ENCODE data around the gene XXYLT1. TPM values are rescaled to one million over a fixed set of nuclear protein-coding genes. Genes with fewer than 3 reads are reported as not detected.
A peak's percentile ranks its signal among the peaks of the same experiment; 100 is the strongest.

The XXYLT1 gene
- total RNA-seq, 1 donor from 2014 or later: 13.6 TPM

GRCh38 chr3:195084746-195085145 lies 186.2 kb downstream of the XXYLT1 start:
- H3K36me3 ChIP-seq (ENCODE audit: control insufficient read depth in 3 of 3, insufficient read depth in 3 of 3, low read length in 3 of 3): no peaks in the 10 kb centered on the region
- H3K4me1 ChIP-seq (ENCODE audit: control insufficient read depth in 3 of 3, insufficient read depth in 3 of 3, low read length in 3 of 3): peaks cover 29 to 33% (median 30%) of the 10 kb centered on the region in 3 donors
- H3K27me3 ChIP-seq (ENCODE audit: control insufficient read depth in 3 of 3, insufficient read depth in 3 of 3, low read length in 3 of 3): no peaks in the 10 kb centered on the region
- H3K9me3 ChIP-seq (ENCODE audit: control insufficient read depth in 3 of 3, low read length in 3 of 3): no peaks in the 10 kb centered on the region
- H3K9ac ChIP-seq (ENCODE audit: low read depth in 1 of 3, low read length in 3 of 3): no peak overlapping the region
- no peak overlapping the region for H3K4me3 ChIP-seq (ENCODE audit: low read length in 3 of 3)
- no peak overlapping the region for H3K27ac ChIP-seq (ENCODE audit: low read depth, low read length)

DNA sequence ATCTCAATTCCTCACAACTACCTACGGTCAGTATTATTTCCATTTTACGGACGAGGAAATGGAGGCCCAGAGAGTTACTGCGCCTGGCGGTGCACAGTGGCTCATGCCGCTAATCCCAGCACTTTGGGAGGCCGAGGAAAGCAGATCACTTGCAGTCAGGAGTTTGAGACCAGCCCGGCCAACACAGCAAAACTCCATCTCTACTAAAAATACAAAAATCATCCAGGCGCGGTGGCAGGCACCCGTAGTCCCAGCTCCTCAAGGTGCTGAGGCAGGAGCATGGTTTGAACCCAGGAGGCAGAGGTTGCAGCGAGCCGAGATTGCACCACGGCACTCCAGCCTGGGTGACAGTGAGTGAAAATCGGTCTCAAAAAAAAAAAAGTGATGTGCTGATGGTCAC lies 187.3 kb downstream of the XXYLT1 start:
- Histone ChIP-seq H3K9me3 (ENCODE audit: control insufficient read depth in 3 of 3, low read length in 3 of 3) (no peaks in the 10 kb centered on the region), H3K27ac (ENCODE audit: low read depth, low read length) (no peak overlapping the region)

GRCh38 chr3:195082811-195083210 lies 188.1 kb downstream of the XXYLT1 start:
- Histone ChIP-seq H3K4me1 (ENCODE audit: control insufficient read depth in 3 of 3, insufficient read depth in 3 of 3, low read length in 3 of 3) (peaks cover 29 to 40% (median 36%) of the 10 kb centered on the region in 3 donors), H3K36me3 (ENCODE audit: control insufficient read depth in 3 of 3, insufficient read depth in 3 of 3, low read length in 3 of 3) (no peaks in the 10 kb centered on the region), H3K9ac (ENCODE audit: low read depth in 1 of 3, low read length in 3 of 3) (no peak overlapping the region), H3K4me3 (ENCODE audit: low read length in 3 of 3) (no peak overlapping the region), H3K9me3 (ENCODE audit: control insufficient read depth in 3 of 3, low read length in 3 of 3) (no peaks in the 10 kb centered on the region), H3K27ac (ENCODE audit: low read depth, low read length) (no peak overlapping the region), H3K27me3 (ENCODE audit: control insufficient read depth in 3 of 3, insufficient read depth in 3 of 3, low read length in 3 of 3) (no peaks in the 10 kb centered on the region)

More for the DNA sequence above, 187.3 kb downstream of the XXYLT1 start:
- Histone ChIP-seq H3K27me3 (ENCODE audit: control insufficient read depth in 3 of 3, insufficient read depth in 3 of 3, low read length in 3 of 3) (no peaks in the 10 kb centered on the region), H3K4me3 (ENCODE audit: low read length in 3 of 3) (no peak overlapping the region), H3K4me1 (ENCODE audit: control insufficient read depth in 3 of 3, insufficient read depth in 3 of 3, low read length in 3 of 3) (peaks cover 29 to 40% (median 36%) of the 10 kb centered on the region in 3 donors), H3K9ac (ENCODE audit: low read depth in 1 of 3, low read length in 3 of 3) (no peak overlapping the region), H3K36me3 (ENCODE audit: control insufficient read depth in 3 of 3, insufficient read depth in 3 of 3, low read length in 3 of 3) (no peaks in the 10 kb centered on the region)

DNA sequence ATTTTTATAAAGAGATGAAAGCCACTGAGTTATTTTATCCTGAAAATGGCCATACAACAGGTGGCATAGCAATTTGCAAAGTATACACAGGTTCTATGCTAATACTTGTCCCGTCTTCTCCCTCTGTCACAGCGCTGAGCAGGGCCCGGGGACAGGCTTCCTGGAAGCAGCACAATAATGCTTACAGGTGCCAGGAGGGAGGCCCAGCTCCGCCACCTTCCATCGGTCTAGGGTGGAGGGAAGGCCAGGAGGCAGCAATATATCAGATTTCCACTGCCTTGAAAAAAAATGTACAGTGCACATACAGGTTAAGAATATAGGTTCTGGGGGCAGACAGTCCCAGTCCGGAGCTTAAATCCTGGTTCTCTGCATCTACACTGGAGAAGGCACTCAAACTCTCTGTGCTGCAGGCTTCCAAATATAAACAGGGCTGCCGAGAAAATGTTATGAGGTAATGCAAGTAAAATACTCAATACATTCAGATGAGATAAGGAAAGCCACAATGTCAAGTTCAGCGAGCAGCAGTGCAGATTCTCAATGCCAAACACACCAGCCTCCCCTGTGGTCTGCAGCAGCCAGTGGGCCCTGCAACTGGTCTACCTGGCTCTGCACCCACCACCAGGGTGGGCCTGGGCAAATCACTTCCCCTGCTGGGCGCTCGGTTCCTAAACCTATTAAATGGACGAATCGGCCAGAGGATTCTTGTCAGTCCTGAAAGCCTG lies 189.6 kb downstream of the XXYLT1 start:
- H3K9me3 ChIP-seq (ENCODE audit: control insufficient read depth in 3 of 3, low read length in 3 of 3): no peaks in the 10 kb centered on the region
- peak overlapping the region; percentile 60 for H3K27ac ChIP-seq (ENCODE audit: low read depth, low read length)
- peaks cover 29 to 40% (median 36%) of the 10 kb centered on the region in 3 donors for H3K4me1 ChIP-seq (ENCODE audit: control insufficient read depth in 3 of 3, insufficient read depth in 3 of 3, low read length in 3 of 3)
- H3K9ac ChIP-seq (ENCODE audit: low read depth in 1 of 3, low read length in 3 of 3): peak overlapping the region; percentile 42 to 74 (median 43)
- H3K27me3 ChIP-seq (ENCODE audit: control insufficient read depth in 3 of 3, insufficient read depth in 3 of 3, low read length in 3 of 3): no peaks in the 10 kb centered on the region
- no peaks in the 10 kb centered on the region for H3K36me3 ChIP-seq (ENCODE audit: control insufficient read depth in 3 of 3, insufficient read depth in 3 of 3, low read length in 3 of 3)
- H3K4me3 ChIP-seq (ENCODE audit: low read length in 3 of 3): peak overlapping the region in 1 of 3 donors; percentile 56

DNA sequence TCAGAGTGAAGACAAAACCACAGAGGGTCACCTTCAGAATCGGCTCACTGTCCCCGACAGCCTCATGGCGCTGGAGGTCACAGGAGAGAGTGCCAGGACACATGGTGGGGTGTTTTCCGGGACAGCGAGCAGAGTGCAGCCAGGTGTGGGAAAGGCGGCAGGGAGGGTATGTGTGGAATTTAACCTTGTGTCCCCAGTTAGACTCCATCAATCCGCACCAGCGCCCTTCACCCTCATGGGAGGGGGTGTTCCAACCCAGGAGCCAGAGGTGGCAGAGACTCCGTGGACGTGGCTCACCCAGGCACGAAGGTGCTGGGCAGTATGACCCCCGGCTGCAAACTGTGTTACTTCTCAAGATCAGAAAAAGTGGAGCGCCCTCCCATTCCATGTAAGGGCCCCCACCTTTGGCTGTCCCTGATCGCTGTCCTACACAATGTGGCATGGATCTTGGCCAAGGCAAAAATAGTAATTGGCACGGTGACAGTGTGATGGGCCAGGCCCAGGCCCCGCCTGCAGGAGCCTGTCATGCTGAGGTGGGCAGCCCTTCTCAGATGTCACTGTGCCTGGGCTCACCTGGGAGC lies 190.3 kb downstream of the XXYLT1 start:
- Histone ChIP-seq H3K27me3 (ENCODE audit: control insufficient read depth in 3 of 3, insufficient read depth in 3 of 3, low read length in 3 of 3) (no peaks in the 10 kb centered on the region), H3K4me1 (ENCODE audit: control insufficient read depth in 3 of 3, insufficient read depth in 3 of 3, low read length in 3 of 3) (peaks cover 29 to 40% (median 36%) of the 10 kb centered on the region in 3 donors), H3K9ac (ENCODE audit: low read depth in 1 of 3, low read length in 3 of 3) (peak overlapping the region in 1 of 3 donors; percentile 74), H3K27ac (ENCODE audit: low read depth, low read length) (peak overlapping the region; percentile 60), H3K36me3 (ENCODE audit: control insufficient read depth in 3 of 3, insufficient read depth in 3 of 3, low read length in 3 of 3) (no peaks in the 10 kb centered on the region), H3K4me3 (ENCODE audit: low read length in 3 of 3) (peak overlapping the region in 2 of 3 donors; percentile 21 to 56), H3K9me3 (ENCODE audit: control insufficient read depth in 3 of 3, low read length in 3 of 3) (no peaks in the 10 kb centered on the region)

DNA sequence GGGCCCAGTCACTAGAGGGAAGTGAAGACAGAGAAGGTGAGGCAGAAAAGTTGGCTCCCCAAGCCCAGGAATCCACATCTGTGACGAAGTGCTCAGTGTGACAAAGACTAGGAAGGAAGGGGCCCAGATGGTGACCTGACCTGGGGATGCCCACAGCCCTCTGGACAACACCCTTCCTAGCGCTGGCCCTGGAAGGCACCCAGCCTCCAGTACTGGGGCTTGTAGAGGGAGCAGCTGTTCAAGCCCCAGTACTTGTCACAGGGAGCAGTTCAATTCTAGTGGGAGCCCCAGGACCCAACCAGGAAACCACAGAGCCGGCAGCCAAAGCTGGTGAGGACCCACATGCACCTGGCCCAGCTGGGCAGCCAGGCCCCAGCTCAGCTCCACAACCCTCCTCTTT lies 190.8 kb downstream of the XXYLT1 start:
- Histone ChIP-seq H3K36me3 (ENCODE audit: control insufficient read depth in 3 of 3, insufficient read depth in 3 of 3, low read length in 3 of 3) (no peaks in the 10 kb centered on the region), H3K4me1 (ENCODE audit: control insufficient read depth in 3 of 3, insufficient read depth in 3 of 3, low read length in 3 of 3) (peaks cover 34 to 43% (median 36%) of the 10 kb centered on the region in 3 donors), H3K4me3 (ENCODE audit: low read length in 3 of 3) (no peak overlapping the region), H3K27ac (ENCODE audit: low read depth, low read length) (peak overlapping the region; percentile 4), H3K9me3 (ENCODE audit: control insufficient read depth in 3 of 3, low read length in 3 of 3) (no peaks in the 10 kb centered on the region), H3K9ac (ENCODE audit: low read depth in 1 of 3, low read length in 3 of 3) (peak overlapping the region in 1 of 3 donors; percentile 54), H3K27me3 (ENCODE audit: control insufficient read depth in 3 of 3, insufficient read depth in 3 of 3, low read length in 3 of 3) (no peaks in the 10 kb centered on the region)

- Histone ChIP-seq H3K4me1 (ENCODE audit: control insufficient read depth in 3 of 3, insufficient read depth in 3 of 3, low read length in 3 of 3) (peaks cover 36 to 43% (median 36%) of the 10 kb centered on the region in 3 donors), H3K9me3 (ENCODE audit: control insufficient read depth in 3 of 3, low read length in 3 of 3) (no peaks in the 10 kb centered on the region), H3K27me3 (ENCODE audit: control insufficient read depth in 3 of 3, insufficient read depth in 3 of 3, low read length in 3 of 3) (no peaks in the 10 kb centered on the region), H3K4me3 (ENCODE audit: low read length in 3 of 3) (no peak overlapping the region), H3K36me3 (ENCODE audit: control insufficient read depth in 3 of 3, insufficient read depth in 3 of 3, low read length in 3 of 3) (no peaks in the 10 kb centered on the region), H3K9ac (ENCODE audit: low read depth in 1 of 3, low read length in 3 of 3) (peak overlapping the region in 1 of 3 donors; percentile 54), H3K27ac (ENCODE audit: low read depth, low read length) (peak overlapping the region; percentile 4)
These were observed 191.3 kb downstream of the XXYLT1 start for GRCh38 chr3:195079636-195080035.

- Histone ChIP-seq H3K4me3 (ENCODE audit: low read length in 3 of 3) (no peak overlapping the region), H3K27me3 (ENCODE audit: control insufficient read depth in 3 of 3, insufficient read depth in 3 of 3, low read length in 3 of 3) (no peaks in the 10 kb centered on the region), H3K9ac (ENCODE audit: low read depth in 1 of 3, low read length in 3 of 3) (no peak overlapping the region), H3K27ac (ENCODE audit: low read depth, low read length) (no peak overlapping the region), H3K9me3 (ENCODE audit: control insufficient read depth in 3 of 3, low read length in 3 of 3) (no peaks in the 10 kb centered on the region), H3K36me3 (ENCODE audit: control insufficient read depth in 3 of 3, insufficient read depth in 3 of 3, low read length in 3 of 3) (no peaks in the 10 kb centered on the region), H3K4me1 (ENCODE audit: control insufficient read depth in 3 of 3, insufficient read depth in 3 of 3, low read length in 3 of 3) (peaks cover 42 to 49% (median 43%) of the 10 kb centered on the region in 3 donors)
These were observed 192.0 kb downstream of the XXYLT1 start for GRCh38 chr3:195078891-195079440.

GRCh38 chr3:195077611-195078540 lies 193.1 kb downstream of the XXYLT1 start:
- Histone ChIP-seq H3K27ac (ENCODE audit: low read depth, low read length) (no peak overlapping the region), H3K4me1 (ENCODE audit: control insufficient read depth in 3 of 3, insufficient read depth in 3 of 3, low read length in 3 of 3) (peaks cover 46 to 48% (median 48%) of the 10 kb centered on the region in 3 donors), H3K36me3 (ENCODE audit: control insufficient read depth in 3 of 3, insufficient read depth in 3 of 3, low read length in 3 of 3) (no peaks in the 10 kb centered on the region)

More at GRCh38 chr3:195077611-195078540, 193.1 kb downstream of the XXYLT1 start:
- no peak overlapping the region for H3K9ac ChIP-seq (ENCODE audit: low read depth in 1 of 3, low read length in 3 of 3)
- H3K9me3 ChIP-seq (ENCODE audit: control insufficient read depth in 3 of 3, low read length in 3 of 3): no peaks in the 10 kb centered on the region
- no peaks in the 10 kb centered on the region for H3K27me3 ChIP-seq (ENCODE audit: control insufficient read depth in 3 of 3, insufficient read depth in 3 of 3, low read length in 3 of 3)
- H3K4me3 ChIP-seq (ENCODE audit: low read length in 3 of 3): no peak overlapping the region

All from skeletal muscle tissue (tissue), 4 donors.